Subcutaneous abdominal adipose tissue (tissue), 5 donors: Measurements from ENCODE around the gene ASAP2.

ENCODE experiments used
- H3K27ac ChIP-seq: one replicate; pipeline ENCODE4 v1.7.0; 2013; ENCODE audit warnings: low read depth, mild to moderate bottlenecking, inconsistent platforms, low read length, moderate library complexity
- H3K27me3 ChIP-seq, 5 donors: one replicate each; pipeline ENCODE4 v1.7.0; 2013; ENCODE audit warnings: low read length in 5 of 5, inconsistent platforms in 1 of 5; ENCODE audit not compliant: control insufficient read depth in 5 of 5, insufficient read depth in 4 of 5
- H3K36me3 ChIP-seq, 5 donors: one replicate each; pipeline ENCODE4 v1.7.0; 2013; ENCODE audit warnings: low read length in 5 of 5; ENCODE audit not compliant: control insufficient read depth in 5 of 5, insufficient read depth in 5 of 5
- H3K4me1 ChIP-seq, 5 donors: one replicate each; pipeline ENCODE4 v1.7.0; 2013; ENCODE audit warnings: low read length in 5 of 5, mild to moderate bottlenecking in 3 of 5, moderate library complexity in 1 of 5; ENCODE audit not compliant: control insufficient read depth in 5 of 5, insufficient read depth in 5 of 5
- H3K4me3 ChIP-seq, 5 donors: one replicate each; pipeline ENCODE4 v1.7.0; 2013; ENCODE audit warnings: low read length in 5 of 5, low read depth in 1 of 5
- H3K9ac ChIP-seq, 5 donors: one replicate each; pipeline ENCODE4 v1.7.0; 2013; ENCODE audit warnings: low read length in 5 of 5, mild to moderate bottlenecking in 4 of 5, moderate library complexity in 3 of 5
- H3K9me3 ChIP-seq, 5 donors: one replicate each; pipeline ENCODE4 v1.7.0; 2013; ENCODE audit warnings: low read length in 5 of 5; ENCODE audit not compliant: control insufficient read depth in 5 of 5
- donor health status: healthy.
- donor health status: healthy.
- donor health status: healthy.
- donor health status: healthy.
- donor health status: healthy.

The ASAP2 gene

GRCh38 chr2:9375857-9376428 is 169.3 kb downstream of the ASAP2 start:
- Histone ChIP-seq H3K27ac (peak overlapping the region; percentile 97), H3K4me3 (no peak overlapping the region), H3K36me3 (peaks cover 3 to 67% (median 54%) of the 10 kb centered on the region in 5 donors), H3K4me1 (peaks cover 25 to 54% (median 49%) of the 10 kb centered on the region in 5 donors), H3K9ac (no peak overlapping the region), H3K9me3 (no peaks in the 10 kb centered on the region), H3K27me3 (peaks cover 0 to 4% (median 0%) of the 10 kb centered on the region in 5 donors)

- Histone ChIP-seq H3K27ac (peak overlapping the region; percentile 97), H3K36me3 (peaks cover 3 to 67% (median 59%) of the 10 kb centered on the region in 5 donors)
Observed at GRCh38 chr2:9377461-9378097, 171.0 kb downstream of the ASAP2 start.

GRCh38 chr2:9378433-9379390 is 172.1 kb downstream of the ASAP2 start:
- H3K4me3 ChIP-seq = peak overlapping the region in 1 of 5 donors; percentile 3
- peaks cover 0 to 4% (median 0%) of the 10 kb centered on the region in 5 donors for H3K27me3 ChIP-seq
- peaks cover 6 to 65% (median 59%) of the 10 kb centered on the region in 5 donors for H3K36me3 ChIP-seq
- H3K9ac ChIP-seq = peak overlapping the region; percentile 7 to 95 (median 60)
- H3K27ac ChIP-seq = peak overlapping the region; percentile 97
- H3K9me3 ChIP-seq = no peaks in the 10 kb centered on the region
- H3K4me1 ChIP-seq = peaks cover 29 to 54% (median 51%) of the 10 kb centered on the region in 5 donors

More at GRCh38 chr2:9377461-9378097, 171.0 kb downstream of the ASAP2 start:
- H3K9me3 ChIP-seq = no peaks in the 10 kb centered on the region
- peaks cover 29 to 57% (median 54%) of the 10 kb centered on the region in 5 donors for H3K4me1 ChIP-seq
- peaks cover 0 to 4% (median 0%) of the 10 kb centered on the region in 5 donors for H3K27me3 ChIP-seq
- no peak overlapping the region for H3K4me3 ChIP-seq
- H3K9ac ChIP-seq = peak overlapping the region; percentile 22 to 95 (median 60)

GRCh38 chr2:9379391-9379755 is 172.8 kb downstream of the ASAP2 start:
- Histone ChIP-seq H3K36me3 (peaks cover 6 to 62% (median 55%) of the 10 kb centered on the region in 5 donors), H3K9me3 (no peaks in the 10 kb centered on the region), H3K27me3 (peaks cover 0 to 4% (median 0%) of the 10 kb centered on the region in 5 donors), H3K4me1 (peaks cover 29 to 50% (median 44%) of the 10 kb centered on the region in 5 donors), H3K4me3 (peak overlapping the region in 1 of 5 donors; percentile 3), H3K27ac (peak overlapping the region; percentile 97), H3K9ac (peak overlapping the region in 2 of 5 donors; percentile 60 to 64)

GRCh38 chr2:9380702-9381628 is 174.4 kb downstream of the ASAP2 start:
- peak overlapping the region in 4 of 5 donors; percentile 10 to 60 (median 48) for H3K9ac ChIP-seq
- peak overlapping the region; percentile 97 for H3K27ac ChIP-seq
- H3K27me3 ChIP-seq = peaks cover 0 to 4% (median 0%) of the 10 kb centered on the region in 5 donors
- no peak overlapping the region for H3K4me3 ChIP-seq
- no peaks in the 10 kb centered on the region for H3K9me3 ChIP-seq
- peaks cover 3 to 62% (median 54%) of the 10 kb centered on the region in 5 donors for H3K36me3 ChIP-seq
- peaks cover 29 to 55% (median 46%) of the 10 kb centered on the region in 5 donors for H3K4me1 ChIP-seq

GRCh38 chr2:9382604-9383235 is 176.1 kb downstream of the ASAP2 start:
- peaks cover 26 to 64% (median 52%) of the 10 kb centered on the region in 5 donors for H3K4me1 ChIP-seq

GRCh38 chr2:9384521-9384920 is 177.9 kb downstream of the ASAP2 start:
- peaks cover 3 to 70% (median 60%) of the 10 kb centered on the region in 5 donors for H3K36me3 ChIP-seq
- H3K9ac ChIP-seq = no peak overlapping the region
- H3K9me3 ChIP-seq = no peaks in the 10 kb centered on the region
- peak overlapping the region; percentile 90 for H3K27ac ChIP-seq
- no peaks in the 10 kb centered on the region for H3K27me3 ChIP-seq
- no peak overlapping the region for H3K4me3 ChIP-seq
- H3K4me1 ChIP-seq = peaks cover 9 to 62% (median 49%) of the 10 kb centered on the region in 5 donors

More at GRCh38 chr2:9382604-9383235, 176.1 kb downstream of the ASAP2 start:
- Histone ChIP-seq H3K36me3 (peaks cover 3 to 59% (median 56%) of the 10 kb centered on the region in 5 donors), H3K27me3 (peaks cover 0 to 4% (median 0%) of the 10 kb centered on the region in 5 donors), H3K9ac (no peak overlapping the region), H3K9me3 (no peaks in the 10 kb centered on the region), H3K4me3 (no peak overlapping the region), H3K27ac (peak overlapping the region; percentile 35)

GRCh38 chr2:9385841-9386240 is 179.2 kb downstream of the ASAP2 start:
- H3K36me3 ChIP-seq = peaks cover 3 to 78% (median 68%) of the 10 kb centered on the region in 5 donors

More at GRCh38 chr2:9385841-9386240, 179.2 kb downstream of the ASAP2 start:
- H3K4me3 ChIP-seq = no peak overlapping the region
- H3K27me3 ChIP-seq = no peaks in the 10 kb centered on the region
- peak overlapping the region; percentile 90 for H3K27ac ChIP-seq
- H3K9me3 ChIP-seq = no peaks in the 10 kb centered on the region
- H3K9ac ChIP-seq = no peak overlapping the region
- peaks cover 6 to 53% (median 41%) of the 10 kb centered on the region in 5 donors for H3K4me1 ChIP-seq
